GM13977 (cell line): Measurements from ENCODE around the gene SRSF7.
"Not testable (repeated sequence)": the region's sequence is repeated elsewhere in the genome, so short reads cannot be mapped to it uniquely, and the experiment has no call there.

Experiments used
- DNase-seq: peaks from one replicate; pipeline ENCODE4 v3.0.0; 2012; ENCODE audit warnings: low spot score
- CTCF ChIP-seq: IDR thresholded peaks from 2 replicates; pipeline ENCODE4 v1.5.1; 2012; ENCODE audit warnings: mild to moderate bottlenecking, control low read depth; ENCODE audit not compliant: insufficient read depth; ENCODE audit errors: extremely low read depth, missing control alignments
- in situ Hi-C: fragments of 300-500 bp; cut with MboI; formaldehyde crosslinking; loops from one replicate; pipeline ENCODE4 v1.12.0; 2022; ENCODE audit warnings: low sequenced_read_pairs, low pct_unique_long_range_greater_than_20kb, mixed read lengths, inconsistent platforms; ENCODE audit not compliant: unreplicated experiment

Gene SRSF7

GRCh38 chr2:38712871-38713270, 38.3 kb downstream of the SRSF7 start:
- no peak for TF ChIP-seq CTCF
- no peak for DNase-seq
- in situ Hi-C loops: no loop called here

- in situ Hi-C loops: no loop called here
Observed at GRCh38 chr2:38712413-38712812, 38.7 kb downstream of the SRSF7 start.

GRCh38 chr2:38711558-38711957, 39.6 kb downstream of the SRSF7 start:
- no peak for DNase-seq
- in situ Hi-C loops: no loop called here
- TF ChIP-seq CTCF: no peak

More at GRCh38 chr2:38712413-38712812, 38.7 kb downstream of the SRSF7 start:
- no peak for DNase-seq
- TF ChIP-seq CTCF: no peak

GRCh38 chr2:38709567-38710194, 41.5 kb downstream of the SRSF7 start:
- no peak for TF ChIP-seq CTCF
- in situ Hi-C loops: no loop called here
- no peak for DNase-seq

GRCh38 chr2:38708900-38709566, 42.1 kb downstream of the SRSF7 start:
- in situ Hi-C loops: no loop called here
- no peak for DNase-seq
- TF ChIP-seq CTCF: no peak

GRCh38 chr2:38708491-38708890, 42.7 kb downstream of the SRSF7 start:
- DNase-seq, in situ Hi-C loops: not testable (repeated sequence)

- TF ChIP-seq CTCF: no peak
- in situ Hi-C loops: no loop called here
- DNase-seq: no peak
Observed at GRCh38 chr2:38706846-38707345, 44.3 kb downstream of the SRSF7 start.
